ENCODE measurements around the gene OSBPL3. TPM values are rescaled to one million over a fixed set of nuclear protein-coding genes. Genes with fewer than 3 reads are reported as not detected.
A peak's percentile ranks its signal among the peaks of the same experiment; 100 is the strongest.

The OSBPL3 gene
- total RNA-seq, 4 donors from 2014 or later, result 8.9 to 22.6 (median 13.7) TPM

DNA sequence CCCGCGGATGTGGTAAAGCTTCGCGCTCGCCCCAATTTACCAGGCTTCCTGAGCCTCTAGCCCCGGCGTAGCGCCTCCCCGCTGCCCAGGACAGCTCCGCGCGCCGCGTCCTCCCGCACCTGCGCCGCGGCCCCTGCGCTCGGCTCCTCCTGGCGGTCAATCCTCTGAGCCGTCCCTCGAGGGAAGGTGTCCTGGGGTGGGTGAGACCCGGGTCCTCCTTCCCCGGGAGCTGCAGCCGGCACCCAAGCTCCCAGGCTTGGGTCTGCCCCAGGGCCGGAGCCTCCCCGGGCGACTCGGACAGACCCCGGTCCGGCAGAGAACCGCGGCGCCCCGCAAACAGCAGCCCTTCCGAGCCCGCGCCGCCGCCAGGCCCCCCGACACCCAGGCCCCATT lies 512 bp downstream of the OSBPL3 start:
- intact Hi-C loops (cut with DNase I), result loop anchor here (5.0 kb wide), 1 partner anchor 152 kb away; no protein-coding TSS in a partner anchor
- peak overlapping the region; percentile 92 to 93 (median 92) for H3K27ac ChIP-seq
- peak; percentile 13 for DNase-seq
- TF ChIP-seq, protein P1, sequence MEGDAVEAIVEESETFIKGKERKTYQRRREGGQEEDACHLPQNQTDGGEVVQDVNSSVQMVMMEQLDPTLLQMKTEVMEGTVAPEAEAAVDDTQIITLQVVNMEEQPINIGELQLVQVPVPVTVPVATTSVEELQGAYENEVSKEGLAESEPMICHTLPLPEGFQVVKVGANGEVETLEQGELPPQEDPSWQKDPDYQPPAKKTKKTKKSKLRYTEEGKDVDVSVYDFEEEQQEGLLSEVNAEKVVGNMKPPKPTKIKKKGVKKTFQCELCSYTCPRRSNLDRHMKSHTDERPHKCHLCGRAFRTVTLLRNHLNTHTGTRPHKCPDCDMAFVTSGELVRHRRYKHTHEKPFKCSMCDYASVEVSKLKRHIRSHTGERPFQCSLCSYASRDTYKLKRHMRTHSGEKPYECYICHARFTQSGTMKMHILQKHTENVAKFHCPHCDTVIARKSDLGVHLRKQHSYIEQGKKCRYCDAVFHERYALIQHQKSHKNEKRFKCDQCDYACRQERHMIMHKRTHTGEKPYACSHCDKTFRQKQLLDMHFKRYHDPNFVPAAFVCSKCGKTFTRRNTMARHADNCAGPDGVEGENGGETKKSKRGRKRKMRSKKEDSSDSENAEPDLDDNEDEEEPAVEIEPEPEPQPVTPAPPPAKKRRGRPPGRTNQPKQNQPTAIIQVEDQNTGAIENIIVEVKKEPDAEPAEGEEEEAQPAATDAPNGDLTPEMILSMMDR (IDR thresholded peaks at IDR 0.05), result peak; percentile 14 to 75 (median 54)
- TF ChIP-seq POLR2A (IDR thresholded peaks at IDR 0.05), result peak in 1 of 4 donors; percentile 26
- no peaks in the 10 kb centered on the region for H3K27me3 ChIP-seq
- H3K36me3 ChIP-seq, result no peaks in the 10 kb centered on the region
- H3K4me3 ChIP-seq, result peak overlapping the region; percentile 73 to 86 (median 84)
- H3K9me3 ChIP-seq, result no peaks in the 10 kb centered on the region
- WGBS, 2 donors, result 0% methylated on average over 2 to 10 of the region's 42 CpGs
- peaks cover 6 to 53% (median 12%) of the 10 kb centered on the region in 3 donors for H3K4me1 ChIP-seq

DNA sequence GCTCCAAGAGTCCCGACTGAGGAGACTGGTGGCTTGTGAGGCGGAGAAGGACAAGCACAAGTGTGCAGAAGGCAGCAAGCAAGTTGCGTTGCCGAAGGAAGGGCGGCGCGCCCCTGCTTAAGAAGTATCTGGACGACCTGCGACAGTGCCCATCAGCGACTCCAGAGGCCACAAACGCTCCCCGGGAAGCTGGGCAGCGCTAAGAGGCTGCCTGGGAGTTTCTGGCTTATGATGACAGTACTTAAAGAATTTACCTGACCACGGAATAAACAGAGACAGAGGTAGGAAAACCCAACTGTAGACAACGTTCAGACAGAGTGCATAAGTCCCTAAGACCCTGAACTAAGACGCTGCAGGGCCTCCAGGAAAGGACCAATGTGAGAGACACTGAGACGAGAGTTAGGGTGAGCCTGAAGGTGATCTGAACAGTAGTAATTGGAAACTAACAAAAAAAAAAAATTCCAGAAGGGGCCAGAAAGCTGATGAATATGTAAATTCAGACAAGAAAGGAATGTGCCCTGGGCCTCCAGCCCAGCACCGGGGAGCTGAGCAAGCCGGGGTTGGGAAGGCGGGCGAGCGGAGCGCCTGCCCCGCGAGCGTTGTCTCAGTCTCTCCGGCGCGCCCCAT lies 1.0 kb downstream of the OSBPL3 start:
- Histone ChIP-seq H3K4me1 (peaks cover 6 to 53% (median 12%) of the 10 kb centered on the region in 3 donors), H3K27me3 (no peaks in the 10 kb centered on the region), H3K4me3 (peak overlapping the region; percentile 73 to 86 (median 84)), H3K36me3 (no peaks in the 10 kb centered on the region), H3K27ac (peak overlapping the region; percentile 92 to 93 (median 92)), H3K9me3 (no peaks in the 10 kb centered on the region)
- intact Hi-C loops (cut with DNase I), result loop anchor here (5.0 kb wide), 1 partner anchor 152 kb away; no protein-coding TSS in a partner anchor
- peak in 1 of 4 donors; percentile 64 for TF ChIP-seq POLR2A (IDR thresholded peaks at IDR 0.05)
- TF ChIP-seq, protein P1 (IDR thresholded peaks at IDR 0.05), result no peak
- DNase-seq, result no peak
- 6 to 15% methylated on average over 19 to 24 of the region's 29 CpGs for WGBS, 2 donors

DNA sequence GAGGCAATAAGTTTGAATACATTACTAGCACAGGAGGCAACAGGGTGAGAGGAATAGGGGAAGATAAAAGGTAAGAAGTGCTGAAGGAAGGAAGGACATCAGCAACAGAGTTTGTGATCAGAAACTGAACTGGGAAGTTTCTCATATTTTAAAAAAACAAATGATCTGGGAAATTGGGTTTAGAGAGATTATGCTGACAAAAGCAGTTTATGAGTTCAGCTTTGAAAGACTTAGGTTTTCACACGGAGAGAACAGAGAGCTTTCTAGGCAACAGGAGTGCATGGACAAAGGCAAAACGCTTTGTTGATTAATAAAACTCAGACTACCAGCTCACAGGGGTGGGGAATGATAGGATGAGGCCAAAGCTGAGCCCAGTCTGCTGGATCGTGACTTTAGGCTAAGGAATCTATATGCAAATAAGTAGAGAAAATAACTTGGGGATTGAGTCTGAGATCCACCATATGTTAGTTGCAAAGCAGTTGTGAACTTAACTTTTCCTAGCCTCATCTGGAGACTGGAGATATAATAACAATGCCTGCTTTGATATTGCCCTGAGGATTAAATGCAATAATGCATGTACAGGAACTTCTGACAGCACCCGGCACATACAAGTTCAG lies 4.2 kb downstream of the OSBPL3 start:
- no peak overlapping the region for H3K4me3 ChIP-seq
- 71 to 81% methylated on average over 4 of the region's 4 CpGs for WGBS, 2 donors

DNA sequence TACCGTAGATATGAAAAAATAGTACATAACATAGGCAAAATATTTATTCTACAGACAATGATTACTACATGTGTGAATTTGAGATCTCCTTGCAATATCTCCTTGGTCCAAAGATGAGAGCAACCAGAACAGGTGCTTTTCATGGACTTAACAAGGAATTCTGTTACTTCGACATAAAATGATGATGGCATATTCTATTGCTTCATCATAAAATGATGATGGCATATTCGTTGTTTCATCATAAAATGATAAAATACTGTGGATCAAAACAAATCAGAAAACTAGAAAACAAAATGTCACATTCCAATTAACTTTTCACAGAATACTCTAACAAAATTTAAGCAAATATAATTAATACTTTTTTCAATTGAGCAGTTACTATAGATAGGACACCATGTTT lies 4.8 kb downstream of the OSBPL3 start:
- TF ChIP-seq, protein P1 (IDR thresholded peaks at IDR 0.05), result no peak
- TF ChIP-seq POLR2A (IDR thresholded peaks at IDR 0.05), result no peak
- intact Hi-C loops (cut with DNase I), result loop anchor here (5.0 kb wide), 1 partner anchor 148 kb away; no protein-coding TSS in a partner anchor
- 83 to 90% methylated on average over 3 of the region's 3 CpGs for WGBS, 2 donors
- no peak for DNase-seq
- Histone ChIP-seq H3K4me1 (peaks cover 9 to 61% (median 26%) of the 10 kb centered on the region in 3 donors), H3K27me3 (no peaks in the 10 kb centered on the region), H3K9me3 (no peaks in the 10 kb centered on the region), H3K4me3 (no peak overlapping the region), H3K27ac (no peak overlapping the region), H3K36me3 (no peaks in the 10 kb centered on the region)

More for the DNA sequence above, 4.2 kb downstream of the OSBPL3 start:
- intact Hi-C loops (cut with DNase I), result loop anchor here (5.0 kb wide), 1 partner anchor 148 kb away; no protein-coding TSS in a partner anchor
- no peak for TF ChIP-seq POLR2A (IDR thresholded peaks at IDR 0.05)
- TF ChIP-seq, protein P1 (IDR thresholded peaks at IDR 0.05), result no peak
- Histone ChIP-seq H3K27ac (no peak overlapping the region), H3K9me3 (no peaks in the 10 kb centered on the region), H3K27me3 (no peaks in the 10 kb centered on the region), H3K36me3 (no peaks in the 10 kb centered on the region), H3K4me1 (peaks cover 8 to 60% (median 24%) of the 10 kb centered on the region in 3 donors)
- no peak for DNase-seq

Data from esophagus squamous epithelium (tissue), 5 donors.